Inflammatory macrophage treated with lipopolysaccharide for 4 hours (primary cell): ENCODE data around the gene CELA3A.
"Not testable (repeated sequence)": the region's sequence is repeated elsewhere in the genome, so short reads cannot be mapped to it uniquely, and the experiment has no call there.

ENCODE experiments used
- DNase-seq: peaks from one replicate; pipeline ENCODE4 v3.0.0-alpha.2; 2020

CELA3A gene

GRCh38 chr1:21982122-21982521, 19.3 kb upstream of the CELA3A start:
- DNase-seq, result not testable (repeated sequence)

GRCh38 chr1:21983539-21983938, 17.9 kb upstream of the CELA3A start:
- DNase-seq, result not testable (repeated sequence)

DNA sequence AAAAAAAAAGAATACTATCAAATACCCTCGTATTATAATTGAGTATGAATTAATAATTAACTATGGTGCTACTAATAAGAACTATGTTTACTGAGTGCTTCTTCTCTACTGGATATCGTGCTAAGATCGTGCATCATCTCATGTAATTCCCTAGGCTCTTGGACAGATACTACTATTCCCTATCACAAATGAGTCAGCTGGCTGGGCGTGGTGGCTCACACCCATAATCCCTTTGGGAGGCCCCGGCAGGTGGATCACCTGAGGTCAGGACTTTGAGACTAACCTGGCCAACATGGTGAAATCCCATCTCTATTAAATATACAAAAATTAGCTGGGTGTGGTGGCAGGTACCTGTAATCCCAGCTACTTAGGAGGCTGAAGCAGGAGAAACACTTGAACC, 15.6 kb upstream of the CELA3A start:
- DNase-seq, result not testable (repeated sequence)

- not testable (repeated sequence) for DNase-seq
Measured at GRCh38 chr1:21986386-21986785, 15.1 kb upstream of the CELA3A start.

- not testable (repeated sequence) for DNase-seq
Measured at GRCh38 chr1:21989672-21990393, 11.6 kb upstream of the CELA3A start.

DNA sequence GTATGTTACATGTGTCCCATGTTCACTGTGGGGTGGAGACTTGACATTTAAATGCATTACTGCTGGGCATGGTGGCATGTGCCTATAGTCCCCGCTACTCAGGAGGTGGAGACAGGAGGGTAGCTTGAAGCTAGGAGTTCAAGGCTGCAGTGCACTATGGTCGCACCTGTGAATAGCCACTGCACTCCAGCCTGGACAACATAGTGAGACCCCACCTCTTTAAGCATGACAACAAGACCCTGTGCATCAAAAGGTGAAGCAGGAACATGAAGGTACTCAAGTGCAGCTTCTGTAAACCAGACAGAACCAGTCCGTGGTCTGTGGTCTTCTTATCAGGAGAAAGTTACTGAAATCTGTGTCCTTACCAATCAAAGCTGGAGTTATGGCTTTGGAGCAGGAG, 9.3 kb upstream of the CELA3A start:
- DNase-seq, result not testable (repeated sequence)

DNA sequence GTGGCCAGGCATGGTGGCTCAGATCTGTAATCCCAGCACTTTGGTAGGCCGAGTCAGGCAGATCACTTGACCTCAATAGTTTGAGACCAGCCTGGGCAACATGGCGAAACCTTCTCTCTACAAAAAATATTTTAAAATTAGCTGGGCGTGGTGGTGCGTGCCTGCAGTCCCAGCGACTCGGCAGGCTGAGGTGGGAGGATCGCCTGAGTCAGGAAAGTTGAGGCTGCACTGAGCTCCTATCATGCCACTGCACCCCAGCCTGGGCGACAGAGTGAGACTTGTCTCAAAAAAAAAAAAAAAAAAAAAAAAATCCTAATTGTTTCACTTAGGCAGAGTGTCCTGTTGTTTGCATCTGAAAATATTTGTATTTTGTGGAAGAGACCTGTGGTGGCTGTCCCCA, 6.7 kb upstream of the CELA3A start:
- not testable (repeated sequence) for DNase-seq

GRCh38 chr1:21996663-21996970, 4.8 kb upstream of the CELA3A start:
- DNase-seq, result not testable (repeated sequence)

DNA sequence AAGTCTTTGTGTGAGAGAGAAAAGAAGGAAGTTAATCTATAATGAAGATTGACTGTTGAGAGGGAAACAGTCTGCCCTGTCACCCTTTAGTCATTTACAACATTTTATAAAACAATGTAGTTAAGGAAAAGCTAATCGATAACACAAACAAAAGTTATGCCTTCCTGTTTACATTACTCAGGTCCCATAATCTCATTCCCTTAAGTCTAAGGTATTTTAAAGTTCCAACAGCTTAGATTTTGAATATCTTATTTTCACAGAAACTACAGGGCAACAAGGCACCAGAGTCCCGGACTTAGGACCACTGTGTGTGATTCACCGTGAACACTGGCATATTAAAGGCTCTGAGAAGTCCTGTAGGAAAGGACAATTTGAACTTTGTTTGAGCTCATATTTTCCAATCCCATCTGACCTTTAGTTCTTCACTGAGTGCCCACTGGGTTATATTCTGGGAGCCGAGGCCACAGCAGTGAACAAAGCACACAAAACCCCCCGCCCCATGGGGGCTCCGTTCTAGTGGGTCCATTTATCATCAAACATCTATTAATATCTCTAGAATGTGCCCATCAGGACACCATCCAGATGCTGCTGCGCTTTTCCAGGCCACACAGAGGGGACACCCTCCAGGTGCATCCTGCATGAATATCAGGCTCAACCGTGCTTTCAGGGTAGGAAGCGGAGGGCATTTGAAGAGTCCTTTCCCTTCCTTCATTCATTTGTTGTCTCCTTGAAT, 3.4 kb upstream of the CELA3A start:
- DNase-seq, result not testable (repeated sequence)

- not testable (repeated sequence) for DNase-seq
Measured at GRCh38 chr1:21998624-21999294, 2.7 kb upstream of the CELA3A start.

GRCh38 chr1:21999645-22000044, 1.8 kb upstream of the CELA3A start:
- not testable (repeated sequence) for DNase-seq

DNA sequence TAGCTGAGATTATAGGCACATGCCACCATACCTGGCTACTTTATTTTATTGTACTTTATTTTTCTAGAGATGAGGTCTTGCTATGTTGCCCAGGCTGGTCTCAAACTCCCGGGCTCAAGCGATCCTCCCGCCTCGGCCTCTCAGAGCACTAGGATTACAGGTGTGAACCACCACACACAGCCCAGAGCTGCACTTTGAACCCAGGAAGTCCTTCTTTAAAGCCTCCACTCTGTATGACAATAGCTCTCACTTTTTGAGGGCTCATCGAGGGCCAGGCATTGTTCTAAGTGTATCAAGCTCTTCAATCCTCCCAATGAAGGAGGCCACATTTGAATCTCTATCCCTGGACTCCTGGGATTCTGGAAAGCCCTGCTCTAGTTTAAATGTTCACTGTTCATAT, 1.0 kb downstream of the CELA3A start:
- DNase-seq, result not testable (repeated sequence)

- not testable (repeated sequence) for DNase-seq
Measured at GRCh38 chr1:22002875-22003274, 1.4 kb downstream of the CELA3A start.

GRCh38 chr1:22003959-22004358, 2.5 kb downstream of the CELA3A start:
- DNase-seq, result not testable (repeated sequence)

GRCh38 chr1:22005261-22006149, 4.0 kb downstream of the CELA3A start:
- peak; percentile 38 for DNase-seq

GRCh38 chr1:22006736-22007135, 5.3 kb downstream of the CELA3A start:
- not testable (repeated sequence) for DNase-seq

DNA sequence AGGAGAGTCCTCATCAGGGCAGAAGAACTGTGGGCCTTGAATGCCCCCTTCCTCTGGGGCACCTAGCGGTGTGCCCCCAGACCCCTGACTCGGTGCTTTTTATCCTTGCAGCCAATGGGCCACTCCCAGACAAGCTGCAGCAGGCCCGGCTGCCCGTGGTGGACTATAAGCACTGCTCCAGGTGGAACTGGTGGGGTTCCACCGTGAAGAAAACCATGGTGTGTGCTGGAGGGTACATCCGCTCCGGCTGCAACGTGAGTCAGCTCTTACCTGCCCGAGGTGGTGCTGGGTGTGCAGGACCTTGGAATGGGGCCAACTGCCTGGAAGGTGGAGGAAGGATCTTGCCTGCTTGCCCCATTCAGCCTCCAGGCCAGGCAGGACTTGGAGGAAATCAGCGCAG, 5.8 kb downstream of the CELA3A start:
- not testable (repeated sequence) for DNase-seq

- DNase-seq, result not testable (repeated sequence)
Measured at GRCh38 chr1:22009566-22009965, 8.1 kb downstream of the CELA3A start.

- DNase-seq, result not testable (repeated sequence)
Measured at GRCh38 chr1:22012752-22013151, 11.3 kb downstream of the CELA3A start.

GRCh38 chr1:22014575-22015206, 13.2 kb downstream of the CELA3A start:
- not testable (repeated sequence) for DNase-seq

DNA sequence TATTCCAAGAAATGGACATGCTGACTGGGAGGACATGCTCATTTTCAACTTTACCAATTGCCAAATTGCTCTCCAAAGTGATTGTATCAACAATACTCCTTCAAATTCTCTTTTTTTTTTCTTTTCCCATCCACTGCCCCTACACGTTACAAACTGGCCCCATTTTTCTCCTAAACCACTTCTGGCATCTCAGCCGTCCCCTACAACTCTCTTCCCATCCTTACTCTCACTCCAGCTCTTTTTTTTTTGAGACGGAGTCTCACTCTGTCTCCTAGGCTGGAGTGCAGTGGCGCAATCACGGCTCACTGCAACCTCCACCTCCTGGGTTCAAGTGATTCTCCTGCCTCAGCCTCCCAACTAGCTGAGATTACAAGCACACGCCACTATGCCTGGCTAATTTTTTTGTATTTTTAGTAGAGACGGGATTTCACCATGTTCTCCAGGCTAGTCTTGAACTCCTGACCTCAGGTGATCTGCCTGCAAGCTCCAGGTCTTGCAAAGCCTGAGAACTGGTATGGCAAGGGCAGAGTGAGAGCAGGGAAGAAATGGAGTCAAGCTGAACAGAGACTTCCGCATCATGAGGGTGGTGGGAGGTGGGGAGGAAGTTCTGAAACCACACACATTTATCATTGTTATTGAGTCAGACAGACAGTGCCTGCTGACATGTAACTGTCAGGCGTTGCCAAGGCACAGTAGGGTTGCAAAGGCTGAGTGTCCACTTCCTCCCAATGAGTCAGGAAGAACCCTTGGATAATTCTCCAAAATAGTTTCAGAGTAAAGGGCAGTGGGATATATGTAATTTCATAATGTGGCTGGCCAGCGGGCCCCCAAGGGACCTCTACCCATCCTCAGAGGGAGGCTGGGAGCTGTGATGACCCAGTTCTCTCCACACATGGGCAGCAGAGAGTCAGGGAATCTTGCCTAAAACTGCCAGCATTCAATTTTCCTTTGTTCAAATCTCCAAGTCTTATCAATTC, 17.4 kb downstream of the CELA3A start:
- DNase-seq, result peak; percentile 99
